Fibroblast of skin of left quadriceps (primary cell): ENCODE data around the gene ONECUT1.
"Not testable (repeated sequence)": the region's sequence is repeated elsewhere in the genome, so short reads cannot be mapped to it uniquely, and the experiment has no call there.

Experiments used
- DNase-seq, 2 experiments: peaks; one replicate each; pipeline ENCODE4 v3.0.0-alpha.2; 2013; ENCODE audit warnings: low read depth in 2 of 2

The ONECUT1 gene

DNA sequence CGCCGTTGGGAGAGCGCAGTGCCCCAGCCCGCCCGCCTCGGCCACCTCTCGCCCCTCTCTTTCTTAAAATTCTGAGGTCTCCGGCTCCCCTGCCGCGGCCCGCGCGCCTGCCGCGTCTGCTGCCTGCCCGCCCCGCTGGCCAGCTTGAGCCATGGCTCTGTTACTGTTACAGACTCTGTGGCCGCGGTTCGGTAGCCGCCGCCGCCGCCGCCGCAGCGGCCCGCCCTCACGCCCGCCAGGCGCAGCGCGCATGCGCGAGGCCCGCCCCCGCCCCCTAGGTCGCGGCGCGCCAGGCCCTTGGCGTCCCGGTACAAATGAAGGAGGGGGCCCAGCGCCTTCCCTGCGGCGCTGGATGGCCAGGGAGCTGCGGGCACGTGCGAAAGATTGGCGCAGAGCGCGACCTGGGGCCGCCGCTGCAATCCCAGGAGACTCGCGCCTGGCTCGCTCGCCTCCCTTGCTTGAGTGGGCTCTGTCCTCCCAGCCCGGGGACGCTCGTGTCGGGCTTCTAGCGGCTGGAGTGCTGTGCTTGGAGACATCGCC lies at the start of gene ONECUT1:
ONECUT1 (minus strand) TSS at position 168 of the 540 bp plus-strand sequence. CDS start 452 bp downstream, outside the sequence.
- peak in 1 of 2 experiments; percentile 12 for DNase-seq

DNA sequence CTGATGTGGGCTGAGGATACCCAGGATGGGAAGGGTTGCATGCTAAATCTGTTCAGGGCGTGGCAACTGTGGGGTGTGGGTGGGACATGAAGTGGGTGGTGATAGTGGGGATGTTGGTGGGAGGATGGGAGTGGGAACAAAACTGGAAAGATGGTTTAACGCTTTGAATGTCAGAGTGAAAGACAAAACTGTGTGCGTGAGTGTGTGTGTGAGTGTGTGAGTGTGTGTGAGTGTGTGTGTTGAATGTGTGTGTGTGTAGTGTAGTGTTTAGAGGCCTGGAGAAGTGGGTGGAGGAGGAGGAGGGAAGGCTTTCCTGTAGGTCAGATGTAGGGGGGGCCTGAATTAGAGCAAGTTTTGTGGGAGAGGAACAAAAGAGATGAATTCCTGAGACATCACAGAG lies 44.2 kb upstream of the ONECUT1 start:
- no peak for DNase-seq

DNA sequence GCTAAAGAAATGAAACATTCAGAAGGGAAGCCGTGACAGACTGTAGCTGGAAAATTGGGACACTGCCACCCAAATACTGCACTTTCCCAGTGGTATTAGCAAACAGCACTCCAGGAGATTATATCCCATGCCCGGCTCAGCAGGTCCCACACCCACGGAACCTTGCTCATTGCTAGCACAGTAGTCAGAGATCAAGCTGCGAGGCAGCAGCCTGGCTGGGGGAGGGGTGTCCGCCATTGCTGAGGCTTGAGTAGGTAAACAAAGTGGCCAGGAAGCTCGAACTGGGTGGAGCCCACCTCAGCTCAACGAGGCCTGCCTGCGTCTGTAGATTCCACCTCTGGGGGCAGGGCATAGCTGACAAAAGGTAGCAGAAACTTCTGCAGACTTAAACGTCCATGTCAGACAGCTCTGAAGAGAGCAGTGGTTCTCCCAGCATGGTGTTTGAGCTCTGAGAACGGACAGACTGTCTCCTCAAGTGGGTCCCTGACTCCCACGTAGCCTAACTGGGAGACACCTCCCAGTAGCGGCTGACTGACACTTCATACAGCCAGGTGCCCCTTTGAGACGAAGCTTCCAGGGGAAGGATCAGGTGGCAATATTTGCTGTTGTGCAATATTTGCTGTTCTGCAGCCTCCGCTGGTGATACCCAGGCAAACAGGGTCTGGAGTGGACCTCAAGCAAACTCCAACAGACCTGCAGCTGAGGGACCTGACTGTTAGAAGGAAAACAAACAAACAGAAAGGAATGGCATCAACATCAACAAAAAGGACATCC lies 34.2 kb upstream of the ONECUT1 start:
- DNase-seq, result not testable (repeated sequence)

DNA sequence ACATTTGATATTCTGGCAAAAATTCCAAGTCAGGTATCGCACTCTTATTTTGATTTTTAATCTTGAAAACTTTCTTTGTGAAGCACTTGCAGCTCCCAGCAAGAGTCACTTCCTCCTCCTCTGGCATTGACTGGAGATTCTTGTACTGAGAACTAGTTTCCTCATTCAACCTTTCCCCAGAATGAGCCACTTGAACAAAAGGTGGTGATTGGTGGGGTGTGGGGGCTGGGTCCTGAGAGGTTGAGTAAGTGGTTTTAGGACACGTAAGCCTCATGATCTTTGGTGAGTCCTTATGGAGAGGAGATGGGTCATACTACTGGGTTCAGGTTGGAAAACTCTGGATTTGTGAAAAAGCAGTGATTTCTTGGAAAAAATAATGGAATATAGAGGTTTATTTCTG lies 32.3 kb upstream of the ONECUT1 start:
- DNase-seq, result no peak

DNA sequence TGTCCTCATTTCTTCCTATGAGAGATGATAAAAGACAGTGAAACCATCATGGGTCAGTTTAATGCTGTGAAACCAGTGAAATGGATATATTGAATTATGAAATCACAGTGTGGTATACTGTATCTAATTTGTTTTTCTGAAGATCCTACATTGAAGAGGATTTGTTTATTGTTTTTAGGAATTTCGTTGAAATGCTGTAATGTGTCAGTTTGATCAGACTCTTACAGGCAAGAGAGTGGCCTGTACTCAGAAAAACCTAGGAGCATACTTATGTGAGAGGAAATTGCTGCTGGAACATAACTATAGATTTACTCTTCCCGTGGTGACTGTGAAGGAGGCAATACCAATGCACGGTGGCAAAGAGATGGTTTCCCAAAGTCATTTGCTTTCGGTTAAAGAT lies 29.1 kb upstream of the ONECUT1 start:
- no peak for DNase-seq

DNA sequence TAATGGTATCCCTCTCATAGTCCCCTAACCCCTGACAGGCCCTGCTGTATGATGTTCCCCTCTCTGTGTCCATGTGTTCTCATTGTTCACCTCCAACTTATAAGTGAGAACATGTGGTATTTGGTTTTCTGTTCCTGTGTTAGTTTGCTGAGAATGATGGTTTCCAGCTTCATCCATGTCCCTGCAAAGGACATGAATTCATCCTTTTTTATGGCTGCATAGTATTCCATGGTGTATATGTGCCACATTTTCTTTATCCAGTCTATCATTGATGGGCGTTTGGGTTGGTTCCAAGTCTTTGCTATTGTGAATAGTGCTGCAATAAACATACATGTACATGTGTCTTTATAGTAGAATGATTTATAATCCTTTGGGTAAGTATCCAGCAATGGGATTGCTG lies 25.8 kb upstream of the ONECUT1 start:
- not testable (repeated sequence) for DNase-seq

DNA sequence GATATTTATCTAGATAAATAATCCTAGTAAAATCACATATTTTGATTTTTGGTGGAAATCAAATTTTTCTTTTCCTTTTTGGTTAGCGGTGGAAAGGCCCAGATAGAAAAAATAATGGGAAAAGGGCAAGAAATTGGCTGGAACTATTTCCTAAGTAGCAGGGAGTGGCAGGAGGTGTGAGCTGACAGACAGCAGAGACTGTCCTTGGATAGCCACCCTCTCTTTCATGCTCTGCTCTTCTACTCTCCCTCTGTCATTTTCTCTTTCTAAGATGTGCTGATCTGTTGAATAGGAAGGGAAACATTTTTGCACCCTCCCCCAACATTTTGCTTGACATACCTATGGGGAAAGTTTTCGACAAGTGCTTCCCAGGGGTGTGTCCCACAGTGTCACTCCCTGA lies 18.9 kb upstream of the ONECUT1 start:
- no peak for DNase-seq

DNA sequence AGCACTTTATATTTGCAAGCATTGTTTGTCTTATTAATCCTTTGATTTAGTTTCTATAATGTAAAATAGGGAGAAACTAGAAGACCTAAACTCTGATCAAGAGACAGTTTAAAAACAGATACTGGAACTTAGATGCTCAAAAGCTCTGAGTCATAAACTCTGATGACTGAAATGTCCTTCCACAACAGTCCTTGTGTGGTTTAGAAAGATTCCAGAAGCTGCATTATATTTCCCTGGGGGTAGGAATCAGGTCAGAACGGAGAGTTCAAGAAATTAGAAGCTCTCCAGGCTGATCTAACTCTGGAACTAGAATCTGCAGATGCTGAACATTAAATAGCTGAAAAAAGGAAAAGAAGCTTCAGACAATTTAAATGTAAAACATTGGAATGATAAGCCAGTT lies 18.3 kb upstream of the ONECUT1 start:
- no peak for DNase-seq

DNA sequence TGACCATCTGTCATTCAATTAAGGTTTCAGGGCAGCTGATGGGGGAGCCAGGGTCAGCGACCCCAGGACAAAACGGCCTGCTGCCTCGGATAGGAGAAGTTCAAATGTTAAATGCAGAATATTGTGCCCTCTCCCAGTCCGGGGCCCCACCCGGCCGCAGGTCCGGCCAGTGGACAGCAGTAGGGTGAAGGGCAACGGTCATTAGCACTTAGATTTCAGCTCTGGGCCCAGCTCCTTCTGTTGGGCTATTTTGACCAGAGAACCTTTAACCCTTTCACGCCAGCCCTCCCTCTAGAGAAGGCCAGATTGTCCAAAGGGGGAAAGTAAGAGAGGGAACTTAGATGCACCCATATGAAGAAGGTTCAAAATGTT lies 16.1 kb upstream of the ONECUT1 start:
- no peak for DNase-seq

DNA sequence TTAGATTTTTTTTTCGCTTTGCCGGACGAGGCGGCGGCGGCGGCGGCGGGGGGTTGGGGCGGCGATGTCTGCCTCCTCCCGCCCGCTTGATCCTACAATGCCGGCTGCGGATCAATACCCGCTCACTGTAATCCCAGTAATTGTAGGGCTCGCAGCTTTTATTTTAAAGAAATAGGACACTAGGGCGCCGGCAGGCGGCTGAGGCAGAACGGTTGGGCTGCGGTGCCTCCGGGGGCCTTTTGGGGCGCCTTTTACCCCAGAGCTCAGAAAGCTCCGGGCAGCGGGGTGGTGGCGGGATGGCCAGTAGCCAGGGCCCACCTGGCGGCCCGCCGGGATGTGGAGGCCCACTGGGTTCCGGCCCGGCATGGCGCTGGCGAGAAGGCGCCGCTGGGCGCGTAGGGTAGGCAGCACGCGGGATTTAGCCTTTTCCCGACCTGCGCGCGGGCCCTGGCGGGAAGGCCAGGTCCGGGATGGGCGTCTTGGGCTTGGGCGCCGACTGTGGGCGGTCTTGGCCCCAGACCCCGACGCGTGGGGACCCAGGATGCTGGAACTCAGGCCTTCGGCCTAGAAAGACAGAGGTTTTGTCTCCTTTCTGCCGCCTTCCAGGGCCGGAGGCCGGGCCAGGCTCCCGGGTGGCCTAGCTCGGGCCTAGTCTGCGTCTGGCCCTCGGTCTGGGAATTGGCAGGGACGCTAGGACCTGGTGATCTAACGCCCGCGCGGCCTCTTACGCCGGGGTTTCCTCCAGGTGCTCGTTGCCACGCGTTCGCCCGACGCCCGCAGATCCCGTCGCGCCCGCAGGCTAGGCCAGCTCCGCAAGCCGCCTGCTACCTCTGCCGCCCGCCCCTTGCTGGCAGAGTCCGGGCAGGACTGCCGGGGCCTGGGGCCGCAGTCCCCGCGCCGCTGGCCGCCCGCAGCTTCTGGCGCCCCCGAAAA lies 15.5 kb upstream of the ONECUT1 start:
- no peak for DNase-seq

DNA sequence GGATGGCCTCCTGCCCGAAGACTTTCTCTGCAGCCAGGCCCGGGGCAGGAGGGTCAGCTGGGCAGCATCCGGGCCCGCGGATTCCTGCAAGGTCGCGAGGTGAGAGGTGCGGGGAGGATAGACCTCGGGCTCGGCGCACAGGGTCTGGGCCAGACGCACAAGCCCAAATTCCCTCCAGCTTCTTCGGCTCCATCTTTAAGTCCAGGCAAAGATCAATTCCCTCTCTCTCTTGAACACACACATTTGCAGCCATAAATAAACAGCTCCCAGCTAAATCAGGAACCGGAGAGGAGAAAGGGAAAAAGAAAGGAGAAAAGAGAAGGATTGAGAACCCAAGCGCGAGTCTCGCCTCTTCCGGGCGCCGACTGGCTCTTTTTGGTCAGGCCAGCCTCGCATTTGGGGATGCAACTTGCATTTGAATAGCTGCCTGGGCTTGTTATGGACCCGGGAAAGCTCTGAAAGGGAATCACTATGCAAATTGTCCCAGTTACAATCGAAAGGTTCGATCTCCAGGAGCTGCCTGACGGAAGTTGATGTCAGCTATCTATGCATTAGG lies 14.5 kb upstream of the ONECUT1 start:
- DNase-seq, result no peak

DNA sequence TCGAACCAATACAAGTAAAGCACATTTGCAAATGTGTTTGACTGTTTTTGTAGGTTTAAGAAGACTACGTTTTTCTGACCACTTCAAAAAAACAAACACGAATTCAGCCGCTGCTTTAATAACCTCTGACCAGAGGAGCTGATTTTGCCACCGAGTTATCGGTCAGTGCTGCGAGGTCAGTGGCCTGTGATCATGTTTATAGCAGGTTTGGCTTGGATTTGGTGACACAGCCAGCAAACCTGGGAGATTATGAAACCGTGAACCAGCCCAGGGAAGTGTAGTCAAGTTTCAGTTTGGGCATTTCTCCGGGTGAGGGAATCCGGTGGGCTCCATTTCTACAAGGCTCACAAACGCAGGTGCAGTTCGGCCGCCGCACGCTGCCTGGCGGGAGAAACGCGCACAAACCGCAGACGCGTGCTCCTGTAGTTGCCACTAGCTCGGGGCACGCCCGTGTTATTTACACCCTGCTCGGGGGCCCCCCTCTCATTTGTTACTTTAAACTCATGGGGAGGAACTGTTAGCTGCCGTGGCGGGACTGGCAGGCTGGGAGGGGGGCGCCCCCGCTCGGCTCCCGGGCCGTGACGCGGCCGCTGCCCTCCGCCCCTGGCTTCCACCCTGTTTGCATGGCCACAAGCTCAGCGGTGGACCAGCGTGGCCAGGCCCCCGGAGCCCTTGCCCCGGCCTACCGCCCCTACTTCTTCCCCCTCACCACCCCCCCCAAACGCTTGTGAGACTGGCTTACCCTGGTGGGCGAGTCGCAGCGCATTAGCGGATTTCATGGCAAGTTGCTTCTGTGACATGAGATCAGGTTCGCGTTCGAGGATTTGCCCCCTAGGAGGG lies 13.6 kb upstream of the ONECUT1 start:
- no peak for DNase-seq

DNA sequence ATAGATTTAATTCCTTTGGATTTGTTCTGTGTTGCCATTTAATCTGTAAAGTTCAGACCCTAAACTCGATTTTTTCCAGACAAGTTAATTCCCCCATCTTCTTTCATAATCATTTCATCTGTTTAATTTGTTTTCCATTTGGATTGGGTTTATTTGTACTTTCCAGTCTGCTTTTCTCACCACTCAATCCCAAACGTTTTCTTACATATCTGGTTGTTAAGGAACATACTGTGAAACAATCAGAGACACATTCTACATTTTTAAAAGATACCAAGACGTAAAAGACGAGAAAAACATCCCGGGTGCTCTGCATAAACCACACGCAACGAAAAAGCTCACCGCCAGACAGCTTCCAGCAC lies 13.0 kb upstream of the ONECUT1 start:
- DNase-seq, result no peak

DNA sequence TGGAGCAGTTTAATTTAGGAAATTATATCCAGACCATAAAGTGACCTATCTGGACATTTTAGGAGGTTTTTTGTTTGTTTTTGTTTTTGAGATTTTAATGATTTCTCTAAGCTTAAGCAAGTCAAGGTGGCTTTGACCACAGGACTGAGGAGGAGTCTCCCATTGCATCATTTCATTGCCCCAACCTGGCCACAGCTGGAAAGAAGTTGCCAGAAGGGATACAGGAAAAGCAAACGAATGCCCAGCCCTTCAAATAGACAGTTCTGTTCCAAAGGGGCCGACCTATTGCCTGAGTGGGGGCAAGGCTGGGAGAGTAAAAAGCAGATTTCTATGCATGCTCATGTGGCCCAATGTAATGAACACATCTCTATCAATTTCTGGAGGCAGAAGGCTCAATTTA lies 12.0 kb upstream of the ONECUT1 start:
- no peak for DNase-seq

DNA sequence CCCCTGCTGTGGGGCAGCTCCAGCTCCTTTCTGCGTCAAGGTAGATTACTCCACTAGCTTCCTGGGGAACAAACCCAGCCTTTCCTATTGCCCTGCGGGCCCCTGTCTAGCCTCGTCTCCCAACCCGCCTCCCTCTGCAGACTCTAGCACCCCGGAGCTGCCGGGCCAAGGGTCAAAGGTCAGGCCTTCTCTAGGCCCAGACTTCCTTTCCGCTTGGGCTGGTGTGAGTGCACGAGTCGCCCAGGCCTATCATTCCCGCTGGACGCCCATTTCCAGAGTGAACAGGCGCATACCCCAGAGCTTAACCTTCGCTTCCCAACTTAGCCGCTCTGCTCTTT lies 11.6 kb upstream of the ONECUT1 start:
- no peak for DNase-seq

DNA sequence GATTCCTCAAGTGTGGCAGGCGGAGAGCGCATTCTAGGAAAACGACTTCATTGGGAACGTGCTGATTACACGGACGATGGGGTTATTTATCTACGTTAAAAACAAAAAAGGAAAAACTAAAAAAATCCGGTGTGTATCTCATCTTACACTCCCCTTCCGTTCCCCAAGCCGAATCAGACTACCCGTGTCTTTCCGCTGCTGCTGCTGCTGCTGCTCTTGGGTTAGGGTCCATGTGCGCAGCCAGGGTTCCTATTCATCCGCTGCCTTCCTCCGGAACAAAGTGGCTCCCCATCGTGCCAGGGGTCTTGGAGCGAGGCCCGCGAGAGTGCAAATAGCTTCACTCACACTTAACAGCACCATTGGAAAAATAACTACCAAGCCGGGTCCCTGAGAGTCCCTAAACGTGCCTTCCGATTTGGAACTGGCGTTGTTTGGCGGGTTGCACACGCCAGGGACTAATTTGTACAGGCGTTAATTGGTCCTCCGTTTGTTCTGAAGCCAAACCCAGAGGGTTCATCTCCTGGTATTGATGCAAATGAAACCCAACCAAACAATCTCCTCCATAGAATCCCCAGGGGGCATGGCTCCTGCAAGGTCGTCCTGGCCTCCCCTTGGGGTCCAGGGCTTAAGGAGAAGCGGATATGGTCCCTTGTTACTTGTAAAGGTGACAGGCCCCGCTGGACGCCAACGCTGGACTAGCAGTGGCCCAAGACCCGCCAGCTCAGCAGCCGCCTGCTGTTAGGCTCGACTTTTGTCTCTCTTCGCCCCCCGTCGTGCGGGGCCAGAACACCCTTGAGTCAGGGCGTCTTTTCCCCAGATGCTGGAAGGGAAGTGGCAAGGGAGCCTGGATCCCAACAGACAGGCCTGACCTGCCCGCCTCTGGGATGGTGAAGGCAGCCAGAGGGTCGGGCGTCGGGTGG lies 11.0 kb upstream of the ONECUT1 start:
- DNase-seq, result no peak

DNA sequence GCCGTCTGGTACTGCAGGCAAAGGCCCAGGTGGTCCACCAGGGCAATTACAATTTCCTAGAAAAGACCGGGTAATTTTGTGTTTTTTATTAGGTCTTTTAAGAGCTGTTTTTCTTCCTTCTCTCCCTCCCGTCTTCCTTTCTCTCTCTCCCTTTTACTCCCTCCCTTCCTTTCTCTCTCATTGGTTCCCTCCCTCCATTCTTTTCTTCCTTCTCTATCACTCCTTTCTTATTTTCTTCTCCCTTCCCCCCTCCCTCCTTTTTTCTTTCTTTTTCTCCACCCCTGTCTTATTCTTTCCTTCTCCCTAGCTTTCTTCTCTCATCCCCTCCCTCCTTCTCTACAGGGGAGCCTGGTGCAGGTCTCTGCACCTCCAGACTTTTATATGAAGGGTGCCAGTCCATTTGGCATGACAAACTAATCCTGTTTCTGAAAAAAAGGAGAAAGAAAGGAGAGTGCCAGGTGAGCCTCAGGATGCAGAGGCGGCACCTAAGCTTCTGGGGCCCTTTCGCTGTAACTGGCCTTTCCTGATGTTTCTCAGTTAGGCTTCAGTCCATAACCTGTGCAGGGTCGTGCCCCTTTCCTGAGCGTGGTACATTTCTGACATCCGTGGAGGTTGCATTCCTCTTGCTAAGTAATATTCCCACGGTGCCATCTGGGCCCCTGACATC lies 9.1 kb upstream of the ONECUT1 start:
- no peak for DNase-seq

DNA sequence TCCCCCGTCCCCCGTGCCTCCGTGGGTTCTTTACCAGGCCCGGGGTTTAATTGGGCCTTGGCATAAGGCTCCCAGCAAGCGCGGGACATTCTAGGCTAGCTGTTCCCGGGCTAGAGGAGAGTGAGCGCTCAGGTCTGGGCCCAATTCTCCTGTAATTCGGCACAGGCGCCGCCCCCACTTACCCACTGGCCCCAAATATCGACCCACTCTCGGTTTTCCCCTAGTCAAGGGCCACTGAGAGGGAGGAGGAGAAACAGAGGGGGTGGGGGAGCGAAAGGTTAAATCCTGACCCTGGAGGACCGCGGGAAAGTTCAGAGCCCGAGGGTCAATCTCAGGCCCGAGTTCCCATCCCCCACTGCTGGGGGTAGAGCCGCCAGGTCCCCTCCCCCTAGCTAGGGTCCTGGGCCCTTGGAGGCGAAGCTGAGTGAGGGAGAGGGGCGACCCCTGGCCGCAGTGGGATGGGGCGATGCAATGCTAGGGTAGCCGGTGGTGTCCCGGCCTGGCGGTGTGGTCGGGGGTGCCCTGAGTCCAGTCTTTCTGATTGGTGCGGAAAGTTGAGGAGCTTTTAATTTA lies 8.5 kb upstream of the ONECUT1 start:
- no peak for DNase-seq

DNA sequence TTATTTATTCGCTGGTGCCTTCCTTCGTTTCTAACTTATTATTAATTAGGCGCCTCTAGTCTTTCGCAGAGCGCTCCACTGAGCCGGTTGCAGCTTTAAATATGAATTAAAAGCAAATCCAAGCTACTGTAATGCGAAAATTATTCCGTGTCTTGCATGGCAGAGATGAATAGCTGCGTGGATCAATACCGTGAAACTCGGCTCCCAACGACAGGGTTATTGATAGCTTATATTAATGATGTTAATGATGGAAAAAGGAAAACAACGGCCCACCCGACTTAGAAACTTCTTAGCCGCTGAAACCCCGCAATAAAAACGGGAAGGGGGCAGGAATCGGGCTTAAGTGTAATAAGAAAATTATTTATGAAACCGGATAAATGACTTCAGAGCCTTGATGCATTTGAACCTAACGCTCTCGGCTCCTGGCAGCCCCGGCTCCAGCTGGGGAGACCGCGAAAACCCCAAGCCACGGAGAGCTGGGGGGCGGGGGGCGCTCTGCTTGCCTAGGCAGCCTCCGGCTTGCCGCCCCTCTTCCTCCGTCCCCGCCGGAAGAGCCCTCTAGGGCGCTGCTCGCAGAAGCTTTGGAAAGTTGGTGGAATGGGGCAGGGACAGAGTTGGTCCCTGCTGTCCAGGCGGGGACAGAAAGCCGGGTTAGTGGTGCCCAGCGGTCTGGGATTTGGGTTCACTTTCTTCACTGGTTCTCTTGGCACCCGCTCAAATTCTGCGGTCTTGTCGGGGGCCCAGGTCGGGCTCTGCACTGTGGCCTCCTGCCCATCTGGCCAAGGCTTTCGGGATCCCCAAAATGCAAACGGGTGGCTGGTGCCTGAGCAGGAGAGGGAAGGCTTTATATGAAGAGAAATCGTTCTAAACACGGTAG lies 7.7 kb upstream of the ONECUT1 start:
- DNase-seq, result no peak
